Testis (tissue), 2 donors: ENCODE results near the gene ANKH.

Experiments
- CTCF ChIP-seq, 3 experiments: fragments of 450-650 bp in 2 of 3; fragments of 200-600 bp in 1 of 3; sonication (generic) in 1 of 3; IDR thresholded peaks; one replicate each; pipeline ENCODE4 v1.5.1; 2016 to 2019; ENCODE audit warnings: antibody characterized with exemption in 3 of 3, mild to moderate bottlenecking in 2 of 3, moderate library complexity in 1 of 3
- POLR2A ChIP-seq: fragments of 450-650 bp; IDR thresholded peaks from one replicate; pipeline ENCODE4 v1.6.1; 2017; ENCODE audit warnings: antibody characterized with exemption, mild to moderate bottlenecking, moderate library complexity

DNA sequence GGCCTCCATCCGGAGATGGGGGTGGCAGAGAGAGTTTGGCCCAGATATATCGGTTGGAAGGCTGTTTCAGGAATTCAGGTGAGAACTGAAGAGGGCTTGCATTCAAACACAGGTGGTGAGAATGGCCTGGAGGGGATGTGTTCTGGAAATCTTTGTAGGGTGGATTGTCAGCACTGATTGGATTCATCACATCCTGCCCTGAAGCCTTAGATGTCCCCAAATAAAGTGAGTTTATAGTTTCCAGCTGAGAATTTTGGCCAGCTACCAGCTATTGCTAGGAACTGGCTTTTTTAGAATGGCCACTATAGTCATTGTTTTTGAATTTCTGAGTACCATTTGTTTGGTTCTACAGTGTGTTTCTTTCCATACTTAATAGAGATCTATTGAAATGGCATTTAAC, 46.1 kb upstream of the ANKH start:
- TF ChIP-seq CTCF (IDR thresholded peaks at IDR 0.05), result no peak
- TF ChIP-seq POLR2A, result no peak
